GM15510 (cell line): ENCODE data around the gene TOP2B.

Experiments used
- POLR2A ChIP-seq: IDR thresholded peaks from 3 replicates; pipeline ENCODE4 v1.6.1; 2011; ENCODE audit warnings: borderline replicate concordance; ENCODE audit not compliant: insufficient read length; ENCODE audit errors: extremely low read depth

Gene TOP2B

GRCh38 chr3:25573386-25574171, 91.1 kb downstream of the TOP2B start:
- no peak for TF ChIP-seq POLR2A

GRCh38 chr3:25572919-25573385, 91.8 kb downstream of the TOP2B start:
- no peak for TF ChIP-seq POLR2A

- no peak for TF ChIP-seq POLR2A
Measured at GRCh38 chr3:25572336-25572735, 92.4 kb downstream of the TOP2B start.

GRCh38 chr3:25571285-25571684, 93.4 kb downstream of the TOP2B start:
- TF ChIP-seq POLR2A, result no peak

- no peak for TF ChIP-seq POLR2A
Measured at GRCh38 chr3:25568525-25569078, 96.1 kb downstream of the TOP2B start.

GRCh38 chr3:25567806-25568524, 96.7 kb downstream of the TOP2B start:
- TF ChIP-seq POLR2A, result no peak

- TF ChIP-seq POLR2A, result no peak
Measured at GRCh38 chr3:25567388-25567787, 97.3 kb downstream of the TOP2B start.

GRCh38 chr3:25566358-25566920, 98.3 kb downstream of the TOP2B start:
- TF ChIP-seq POLR2A, result no peak

- no peak for TF ChIP-seq POLR2A
Measured at GRCh38 chr3:25565807-25566206, 98.9 kb downstream of the TOP2B start.

GRCh38 chr3:25564075-25564474, 100.6 kb downstream of the TOP2B start:
- no peak for TF ChIP-seq POLR2A

- TF ChIP-seq POLR2A, result no peak
Measured at GRCh38 chr3:25563601-25564000, 101.1 kb downstream of the TOP2B start.

- no peak for TF ChIP-seq POLR2A
Measured at GRCh38 chr3:25558796-25559195, 105.9 kb downstream of the TOP2B start.

- TF ChIP-seq POLR2A, result no peak
Measured at GRCh38 chr3:25558121-25558520, 106.6 kb downstream of the TOP2B start.

GRCh38 chr3:25557694-25558093, 107.0 kb downstream of the TOP2B start:
- no peak for TF ChIP-seq POLR2A

GRCh38 chr3:25556447-25556846, 108.3 kb downstream of the TOP2B start:
- TF ChIP-seq POLR2A, result no peak
